ENCODE results near the gene NEURL1B.

Gene NEURL1B

DNA sequence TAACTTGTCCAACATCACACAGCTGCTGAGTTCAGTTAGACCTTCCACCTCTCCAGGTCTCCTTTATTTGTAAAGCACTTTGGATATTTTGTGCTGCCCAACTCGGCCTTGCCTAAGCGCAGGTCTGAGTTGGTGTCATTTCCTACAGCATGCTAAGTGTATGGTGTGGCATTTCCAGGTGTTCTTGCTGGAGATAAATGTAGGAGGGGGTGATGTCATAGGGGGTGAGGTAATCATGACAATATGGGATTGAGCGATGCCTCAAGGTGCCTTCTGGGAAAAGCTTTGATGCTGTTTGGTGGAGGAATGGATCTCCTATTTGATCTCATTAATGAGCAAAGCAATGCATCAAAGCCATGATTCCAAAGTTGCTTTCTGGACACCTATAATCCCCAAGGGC, 32.3 kb upstream of the NEURL1B start:
- no peak for DNase-seq (ENCODE audit: insufficient read length, low spot score)
- no peak for FAIRE-seq
- TF ChIP-seq, protein P1, sequence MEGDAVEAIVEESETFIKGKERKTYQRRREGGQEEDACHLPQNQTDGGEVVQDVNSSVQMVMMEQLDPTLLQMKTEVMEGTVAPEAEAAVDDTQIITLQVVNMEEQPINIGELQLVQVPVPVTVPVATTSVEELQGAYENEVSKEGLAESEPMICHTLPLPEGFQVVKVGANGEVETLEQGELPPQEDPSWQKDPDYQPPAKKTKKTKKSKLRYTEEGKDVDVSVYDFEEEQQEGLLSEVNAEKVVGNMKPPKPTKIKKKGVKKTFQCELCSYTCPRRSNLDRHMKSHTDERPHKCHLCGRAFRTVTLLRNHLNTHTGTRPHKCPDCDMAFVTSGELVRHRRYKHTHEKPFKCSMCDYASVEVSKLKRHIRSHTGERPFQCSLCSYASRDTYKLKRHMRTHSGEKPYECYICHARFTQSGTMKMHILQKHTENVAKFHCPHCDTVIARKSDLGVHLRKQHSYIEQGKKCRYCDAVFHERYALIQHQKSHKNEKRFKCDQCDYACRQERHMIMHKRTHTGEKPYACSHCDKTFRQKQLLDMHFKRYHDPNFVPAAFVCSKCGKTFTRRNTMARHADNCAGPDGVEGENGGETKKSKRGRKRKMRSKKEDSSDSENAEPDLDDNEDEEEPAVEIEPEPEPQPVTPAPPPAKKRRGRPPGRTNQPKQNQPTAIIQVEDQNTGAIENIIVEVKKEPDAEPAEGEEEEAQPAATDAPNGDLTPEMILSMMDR (IDR thresholded peaks at IDR 0.05; ENCODE audit: insufficient read depth, missing control alignments): no peak

DNA sequence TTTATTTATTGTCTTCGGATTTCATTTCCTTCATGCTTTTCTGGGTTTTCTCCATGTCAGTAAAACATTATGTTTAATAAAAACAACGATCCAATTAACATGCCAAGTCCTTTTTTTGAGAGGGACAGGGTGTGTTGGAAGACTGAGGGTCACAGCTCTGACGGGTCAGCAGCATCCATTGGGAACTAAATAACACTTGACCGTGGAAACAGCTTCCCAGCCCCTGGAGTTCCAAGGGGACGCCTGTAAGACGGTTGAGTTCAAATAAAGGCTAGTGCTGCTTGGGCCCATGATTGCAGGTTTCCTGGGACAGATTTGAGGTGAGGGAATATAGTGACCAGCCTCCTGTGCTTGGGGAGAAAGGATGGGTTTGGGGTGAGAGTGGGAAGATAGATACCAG, 30.4 kb upstream of the NEURL1B start:
- FAIRE-seq (no peak), DNase-seq (ENCODE audit: insufficient read length, low spot score) (no peak)
- TF ChIP-seq, protein P1 (IDR thresholded peaks at IDR 0.05; ENCODE audit: insufficient read depth, missing control alignments): no peak

DNA sequence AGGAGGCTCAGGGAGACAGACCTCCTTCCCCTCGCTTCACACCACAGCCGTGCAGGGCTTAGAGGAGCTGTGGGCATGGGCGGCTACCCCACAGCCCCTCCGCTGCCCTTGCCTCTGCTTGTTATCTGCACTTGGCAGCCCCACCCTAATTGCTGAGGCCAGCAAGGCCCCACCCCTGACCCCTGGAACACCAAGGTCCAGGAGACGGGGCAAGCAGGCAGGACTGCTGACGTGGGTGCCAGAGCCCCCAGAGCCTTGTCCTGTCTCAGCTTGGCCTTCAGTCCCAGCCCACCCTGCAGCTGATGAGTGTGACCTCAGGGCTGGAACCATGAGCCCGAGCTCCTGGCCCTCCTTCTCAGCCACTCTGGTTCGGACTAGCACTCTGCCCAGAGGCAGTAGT, 29.1 kb upstream of the NEURL1B start:
- DNase-seq (ENCODE audit: insufficient read length, low spot score): no peak
- no peak for FAIRE-seq
- TF ChIP-seq, protein P1 (IDR thresholded peaks at IDR 0.05; ENCODE audit: insufficient read depth, missing control alignments): no peak

DNA sequence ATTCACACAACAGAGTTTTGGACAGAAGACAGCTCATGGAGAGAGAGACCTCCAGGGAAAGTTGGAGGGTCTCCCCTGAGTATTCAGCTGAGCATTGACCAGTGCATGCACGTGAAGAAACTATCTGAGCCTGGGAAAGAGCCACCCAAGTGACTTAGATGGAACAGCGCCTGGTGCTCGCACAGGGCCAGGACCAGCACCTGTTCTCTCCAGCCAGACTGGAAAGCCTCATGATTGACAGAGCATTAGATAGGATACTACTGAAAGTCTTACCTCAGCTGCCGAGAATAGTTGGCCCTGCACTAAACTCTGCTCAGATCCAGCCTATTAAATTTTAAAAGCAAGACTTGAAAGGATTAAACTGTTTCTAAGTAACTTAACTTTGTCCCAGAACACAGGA, 28.3 kb upstream of the NEURL1B start:
- no peak for DNase-seq (ENCODE audit: insufficient read length, low spot score)
- no peak for FAIRE-seq
- TF ChIP-seq, protein P1 (IDR thresholded peaks at IDR 0.05; ENCODE audit: insufficient read depth, missing control alignments): no peak

DNA sequence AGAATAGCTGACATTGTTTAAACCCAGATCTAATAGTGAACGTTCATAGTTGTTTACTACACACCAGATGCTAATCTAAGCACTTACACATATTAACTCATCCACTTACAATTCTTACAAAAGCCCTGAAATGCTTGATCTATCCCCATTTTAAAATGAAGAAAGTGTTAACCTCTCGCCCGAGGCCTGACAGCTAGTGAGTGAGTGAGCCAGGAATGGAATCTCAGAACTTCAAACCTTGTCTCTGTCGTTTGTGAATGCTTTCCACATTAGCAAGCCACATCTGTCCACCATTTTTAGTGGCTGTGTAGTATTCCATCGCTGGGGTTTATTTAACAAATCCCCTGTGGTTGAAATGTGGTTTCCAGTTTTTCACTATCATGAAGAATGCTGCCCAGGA, 24.9 kb upstream of the NEURL1B start:
- no peak for DNase-seq (ENCODE audit: insufficient read length, low spot score)
- FAIRE-seq: no peak
- TF ChIP-seq, protein P1 (IDR thresholded peaks at IDR 0.05; ENCODE audit: insufficient read depth, missing control alignments): no peak

DNA sequence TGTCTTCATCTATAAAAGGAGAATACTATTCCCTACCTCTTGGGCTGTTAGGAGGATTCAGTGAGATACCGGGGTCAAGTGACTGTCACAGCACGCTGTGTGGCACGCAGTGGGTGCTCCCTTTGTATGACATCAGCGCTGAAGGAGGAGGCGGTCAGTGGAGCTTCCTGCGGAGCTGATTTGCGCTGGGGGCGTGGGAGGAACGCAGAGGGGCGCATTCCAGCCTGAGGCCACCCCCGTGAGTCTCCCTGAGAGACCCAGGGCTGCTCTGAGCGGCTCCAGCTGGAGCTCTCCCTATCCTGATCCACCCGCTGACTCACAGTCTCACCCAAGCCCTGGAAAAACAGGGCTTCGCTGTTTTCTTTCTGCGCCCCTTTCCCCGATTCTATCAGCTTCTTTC, 24.3 kb upstream of the NEURL1B start:
- DNase-seq (ENCODE audit: insufficient read length, low spot score) (no peak), FAIRE-seq (no peak)
- TF ChIP-seq, protein P1 (IDR thresholded peaks at IDR 0.05; ENCODE audit: insufficient read depth, missing control alignments): no peak

DNA sequence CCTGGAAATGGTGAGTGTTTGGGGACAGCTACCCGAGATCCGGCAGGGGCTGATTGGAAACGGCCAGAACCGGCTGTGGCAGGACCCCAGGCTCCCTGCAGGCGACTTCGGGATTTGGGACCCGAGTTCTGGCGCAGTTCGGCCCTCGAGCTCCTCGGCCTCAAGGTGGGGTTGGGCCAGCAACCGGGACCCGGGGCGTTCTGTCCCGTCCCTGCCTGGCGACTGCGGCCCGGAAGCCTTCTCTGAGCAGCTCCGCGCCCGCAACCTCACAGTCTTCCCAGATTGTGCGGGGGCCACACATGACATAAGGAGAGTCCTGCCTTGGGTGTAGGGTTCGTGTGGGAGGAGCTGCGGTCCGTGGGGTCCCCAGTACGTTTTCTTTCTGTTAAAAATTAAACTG, 23.2 kb upstream of the NEURL1B start:
- no peak for DNase-seq (ENCODE audit: insufficient read length, low spot score)
- FAIRE-seq: no peak
- TF ChIP-seq, protein P1 (IDR thresholded peaks at IDR 0.05; ENCODE audit: insufficient read depth, missing control alignments): no peak

Measured in D721Med (cell line).